Gastrocnemius medialis (tissue), 4 donors: Measurements from ENCODE around the gene PLXDC2.

ENCODE experiments used
- CTCF ChIP-seq, 5 experiments: fragments of 450-650 bp in 3 of 5; fragments of 200-600 bp in 2 of 5; sonication (generic) in 2 of 5; IDR thresholded peaks in 4 of 5; conservative IDR thresholded peaks in 1 of 5; 1 replicate in 4 of 5; 2 replicates in 1 of 5; pipeline ENCODE4 v1.5.1; 2016 to 2019; ENCODE audit warnings: antibody characterized with exemption in 5 of 5, mild to moderate bottlenecking in 3 of 5, moderate library complexity in 3 of 5
- POLR2A ChIP-seq, 2 donors: fragments of 450-650 bp; IDR thresholded peaks; one replicate each; pipeline ENCODE4 v1.6.1; 2017; ENCODE audit warnings: antibody characterized with exemption in 2 of 2, mild to moderate bottlenecking in 2 of 2, moderate library complexity in 2 of 2

- TF ChIP-seq POLR2A (IDR thresholded peaks at IDR 0.05) (no peak), CTCF (IDR thresholded peaks at IDR 0.05 in 4 of 5, conservative IDR thresholded peaks at IDR 0.05 in 1 of 5) (no peak)
These were observed 345.9 kb downstream of the PLXDC2 start for GRCh38 chr10:20162123-20162522.
